ENCODE results near the gene TAGLN.

DNA sequence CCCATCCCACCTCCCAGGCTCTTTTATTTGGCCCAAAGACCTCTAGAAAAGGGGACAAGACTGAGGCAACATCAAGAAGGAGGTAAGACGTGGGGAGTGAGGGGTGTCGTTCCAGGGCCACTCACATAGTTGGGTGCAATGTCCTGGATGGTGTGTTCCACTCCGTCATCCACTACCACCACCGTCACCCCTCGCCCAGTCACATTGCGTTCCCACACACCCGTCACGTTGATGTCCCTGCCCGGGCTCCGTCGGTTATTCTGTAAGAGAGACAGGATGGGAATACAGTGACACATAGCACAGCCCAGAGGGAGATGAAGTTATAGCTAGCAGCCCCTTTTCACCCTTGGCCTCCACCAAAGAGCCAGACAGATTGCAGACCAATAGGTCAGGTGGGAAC lies 28.9 kb downstream of the TAGLN start:
- TF ChIP-seq, protein P1, sequence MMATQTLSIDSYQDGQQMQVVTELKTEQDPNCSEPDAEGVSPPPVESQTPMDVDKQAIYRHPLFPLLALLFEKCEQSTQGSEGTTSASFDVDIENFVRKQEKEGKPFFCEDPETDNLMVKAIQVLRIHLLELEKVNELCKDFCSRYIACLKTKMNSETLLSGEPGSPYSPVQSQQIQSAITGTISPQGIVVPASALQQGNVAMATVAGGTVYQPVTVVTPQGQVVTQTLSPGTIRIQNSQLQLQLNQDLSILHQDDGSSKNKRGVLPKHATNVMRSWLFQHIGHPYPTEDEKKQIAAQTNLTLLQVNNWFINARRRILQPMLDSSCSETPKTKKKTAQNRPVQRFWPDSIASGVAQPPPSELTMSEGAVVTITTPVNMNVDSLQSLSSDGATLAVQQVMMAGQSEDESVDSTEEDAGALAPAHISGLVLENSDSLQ (IDR thresholded peaks at IDR 0.05), result no peak
- TF ChIP-seq LEF1 (IDR thresholded peaks at IDR 0.05; ENCODE audit: borderline replicate concordance) (no peak), ARNT (IDR thresholded peaks at IDR 0.05) (no peak), FOXA1 (IDR thresholded peaks at IDR 0.05) (no peak), ZNF384 (IDR thresholded peaks at IDR 0.05) (no peak), FOXM1 (IDR thresholded peaks at IDR 0.05; ENCODE audit: borderline replicate concordance) (no peak), TARDBP (IDR thresholded peaks at IDR 0.05) (no peak), SP1 (IDR thresholded peaks at IDR 0.05) (no peak), SUZ12 (IDR thresholded peaks at IDR 0.05) (no peak), BHLHE40 (IDR thresholded peaks at IDR 0.05; ENCODE audit: borderline replicate concordance) (no peak), HDGF (IDR thresholded peaks at IDR 0.05; ENCODE audit: borderline replicate concordance) (no peak), FOXK2 (IDR thresholded peaks at IDR 0.05) (no peak), NFRKB (IDR thresholded peaks at IDR 0.05) (no peak), CTBP1 (IDR thresholded peaks at IDR 0.05; ENCODE audit: borderline replicate concordance) (no peak)
